Measurements from ENCODE around the gene CTNNBL1.

CTNNBL1 gene

GRCh38 chr20:37839432-37839827 lies 145.6 kb downstream of the CTNNBL1 start:
- no peak for DNase-seq (ENCODE audit: low read depth)
- in situ Hi-C loops (cut with HindIII; ENCODE audit: low sequenced_read_pairs), result no loop called here
- no peak for TF ChIP-seq CTCF (IDR thresholded peaks at IDR 0.05; ENCODE audit: low read depth, low read length, missing control alignments)
- no peak overlapping the region for H3K4me3 ChIP-seq (ENCODE audit: low read depth, low read length)

- H3K4me3 ChIP-seq (ENCODE audit: low read depth, low read length), result no peak overlapping the region
- no peak for DNase-seq (ENCODE audit: low read depth)
- in situ Hi-C loops (cut with HindIII; ENCODE audit: low sequenced_read_pairs), result loop anchor here (5.0 kb wide), 2 partner anchors 37 to 53 kb away; no protein-coding TSS in a partner anchor
- no peak for TF ChIP-seq CTCF (IDR thresholded peaks at IDR 0.05; ENCODE audit: low read depth, low read length, missing control alignments)
Measured at GRCh38 chr20:37839955-37840354, 146.1 kb downstream of the CTNNBL1 start.

- no peak for DNase-seq (ENCODE audit: low read depth)
- in situ Hi-C loops (cut with HindIII; ENCODE audit: low sequenced_read_pairs), result loop anchor here (5.0 kb wide), 2 partner anchors 36 to 54 kb away; no protein-coding TSS in a partner anchor
- H3K4me3 ChIP-seq (ENCODE audit: low read depth, low read length), result no peak overlapping the region
- no peak for TF ChIP-seq CTCF (IDR thresholded peaks at IDR 0.05; ENCODE audit: low read depth, low read length, missing control alignments)
Measured at GRCh38 chr20:37841389-37841788, 147.6 kb downstream of the CTNNBL1 start.

GRCh38 chr20:37841971-37842370 lies 148.1 kb downstream of the CTNNBL1 start:
- no peak for DNase-seq (ENCODE audit: low read depth)
- no peak for TF ChIP-seq CTCF (IDR thresholded peaks at IDR 0.05; ENCODE audit: low read depth, low read length, missing control alignments)
- in situ Hi-C loops (cut with HindIII; ENCODE audit: low sequenced_read_pairs), result loop anchor here (5.0 kb wide), 2 partner anchors 35 to 55 kb away; no protein-coding TSS in a partner anchor
- no peak overlapping the region for H3K4me3 ChIP-seq (ENCODE audit: low read depth, low read length)

- TF ChIP-seq CTCF (IDR thresholded peaks at IDR 0.05; ENCODE audit: low read depth, low read length, missing control alignments), result no peak
- no peak for DNase-seq (ENCODE audit: low read depth)
- H3K4me3 ChIP-seq (ENCODE audit: low read depth, low read length), result no peak overlapping the region
- in situ Hi-C loops (cut with HindIII; ENCODE audit: low sequenced_read_pairs), result no loop called here
Measured at GRCh38 chr20:37845241-37845681, 151.4 kb downstream of the CTNNBL1 start.

GRCh38 chr20:37845878-37846277 lies 152.0 kb downstream of the CTNNBL1 start:
- no peak for DNase-seq (ENCODE audit: low read depth)
- in situ Hi-C loops (cut with HindIII; ENCODE audit: low sequenced_read_pairs), result no loop called here
- no peak overlapping the region for H3K4me3 ChIP-seq (ENCODE audit: low read depth, low read length)
- TF ChIP-seq CTCF (IDR thresholded peaks at IDR 0.05; ENCODE audit: low read depth, low read length, missing control alignments), result no peak
